D721Med (cell line): ENCODE results near the gene EYA4.

Source experiments
- DNase-seq: peaks from one replicate; pipeline ENCODE4 v3.0.0; 2011; ENCODE audit warnings: low spot score; ENCODE audit not compliant: insufficient read length
- FAIRE-seq: peaks from 2 replicates; lab custom pipeline; 2011; peaks lifted over from hg19 to GRCh38; lab: Jason Lieb, UNC
- TF ChIP-seq, protein P1 (sequence below): IDR thresholded peaks from 2 replicates; pipeline ENCODE4 v1.5.1; 2012; ENCODE audit warnings: mild to moderate bottlenecking, control low read depth; ENCODE audit not compliant: insufficient read depth; ENCODE audit errors: missing control alignments

The EYA4 gene

DNA sequence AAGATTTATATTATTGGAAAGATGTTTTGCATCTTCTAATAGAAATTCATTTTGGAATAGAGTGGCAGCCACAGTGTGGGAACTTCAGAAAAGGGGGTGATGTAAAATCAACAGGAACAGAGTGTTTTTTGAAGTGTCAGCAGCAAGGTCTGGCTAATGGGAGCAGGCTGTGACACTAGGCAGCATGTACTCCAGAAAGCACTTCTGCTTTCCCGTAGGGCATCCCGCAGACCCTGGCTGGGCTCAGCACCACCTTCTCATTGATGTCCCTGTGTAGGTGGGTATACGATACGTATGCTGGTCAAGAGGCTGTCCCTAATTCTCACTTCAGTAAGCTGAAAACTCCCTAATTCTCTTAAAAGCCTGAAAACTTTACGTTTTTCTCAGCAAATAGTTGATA lies 74.7 kb downstream of the EYA4 start:
- DNase-seq: no peak
- no peak for FAIRE-seq
- TF ChIP-seq, protein P1, sequence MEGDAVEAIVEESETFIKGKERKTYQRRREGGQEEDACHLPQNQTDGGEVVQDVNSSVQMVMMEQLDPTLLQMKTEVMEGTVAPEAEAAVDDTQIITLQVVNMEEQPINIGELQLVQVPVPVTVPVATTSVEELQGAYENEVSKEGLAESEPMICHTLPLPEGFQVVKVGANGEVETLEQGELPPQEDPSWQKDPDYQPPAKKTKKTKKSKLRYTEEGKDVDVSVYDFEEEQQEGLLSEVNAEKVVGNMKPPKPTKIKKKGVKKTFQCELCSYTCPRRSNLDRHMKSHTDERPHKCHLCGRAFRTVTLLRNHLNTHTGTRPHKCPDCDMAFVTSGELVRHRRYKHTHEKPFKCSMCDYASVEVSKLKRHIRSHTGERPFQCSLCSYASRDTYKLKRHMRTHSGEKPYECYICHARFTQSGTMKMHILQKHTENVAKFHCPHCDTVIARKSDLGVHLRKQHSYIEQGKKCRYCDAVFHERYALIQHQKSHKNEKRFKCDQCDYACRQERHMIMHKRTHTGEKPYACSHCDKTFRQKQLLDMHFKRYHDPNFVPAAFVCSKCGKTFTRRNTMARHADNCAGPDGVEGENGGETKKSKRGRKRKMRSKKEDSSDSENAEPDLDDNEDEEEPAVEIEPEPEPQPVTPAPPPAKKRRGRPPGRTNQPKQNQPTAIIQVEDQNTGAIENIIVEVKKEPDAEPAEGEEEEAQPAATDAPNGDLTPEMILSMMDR: no peak

DNA sequence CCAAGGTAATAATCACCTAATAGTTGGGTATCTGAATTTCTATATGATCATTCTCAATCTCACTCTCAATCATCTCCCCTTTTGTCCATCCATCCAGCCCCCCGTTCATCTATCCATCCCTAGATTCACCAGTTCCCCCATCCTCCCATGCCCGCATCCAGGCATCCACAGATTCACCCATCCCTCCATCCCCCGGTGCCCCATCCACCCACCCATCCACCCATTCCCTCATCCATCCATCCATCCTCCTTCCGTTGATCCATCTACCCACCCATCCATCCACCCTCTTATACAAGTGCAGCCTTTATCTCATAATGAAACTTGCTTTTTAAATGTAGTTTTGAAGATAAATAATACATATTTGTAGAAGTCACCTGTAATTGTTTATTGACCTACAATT lies 76.5 kb downstream of the EYA4 start:
- TF ChIP-seq, protein P1: no peak
- no peak for FAIRE-seq

DNA sequence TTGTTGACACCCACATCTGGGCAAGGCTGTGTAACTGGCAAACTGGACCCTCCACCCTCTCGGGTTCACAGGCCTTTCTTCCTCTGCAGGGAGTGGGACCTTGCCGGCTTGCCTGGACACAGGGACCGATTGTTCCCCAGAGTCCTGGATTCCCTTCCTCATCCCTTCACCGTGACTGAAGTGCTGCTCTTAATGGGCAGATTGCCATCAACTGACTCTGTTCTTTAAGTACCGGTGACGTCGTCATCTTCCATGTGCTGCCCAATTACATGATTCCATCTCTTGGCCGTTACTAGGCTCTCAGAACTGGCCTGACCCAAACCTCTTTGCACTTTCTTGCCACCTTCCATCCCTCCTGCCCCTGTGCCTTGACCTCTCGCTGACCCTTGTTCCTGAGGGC lies 85.4 kb downstream of the EYA4 start:
- no peak for FAIRE-seq
- TF ChIP-seq, protein P1: no peak
- no peak for DNase-seq

More for the DNA sequence above, 76.5 kb downstream of the EYA4 start:
- DNase-seq: no peak

DNA sequence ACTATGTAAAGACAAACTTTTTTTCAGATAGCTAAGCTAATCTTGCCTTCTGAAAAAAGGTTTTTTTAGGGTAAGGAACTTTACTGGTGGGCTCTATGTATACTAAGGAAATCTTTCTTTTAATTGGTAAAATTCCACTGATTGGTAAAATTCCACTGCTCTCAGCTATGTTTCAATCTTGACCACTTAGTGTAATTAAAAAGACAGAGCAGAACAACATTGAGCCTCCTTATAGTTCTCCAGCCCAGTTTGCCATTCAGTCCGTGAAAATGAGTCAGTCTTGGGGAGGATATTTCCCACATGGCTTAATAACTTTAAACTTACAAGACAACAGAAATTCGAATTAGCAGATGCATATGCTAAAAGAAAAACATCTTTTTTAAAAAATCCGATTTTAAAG lies 92.7 kb downstream of the EYA4 start:
- FAIRE-seq: no peak
- DNase-seq: no peak
- TF ChIP-seq, protein P1: no peak

DNA sequence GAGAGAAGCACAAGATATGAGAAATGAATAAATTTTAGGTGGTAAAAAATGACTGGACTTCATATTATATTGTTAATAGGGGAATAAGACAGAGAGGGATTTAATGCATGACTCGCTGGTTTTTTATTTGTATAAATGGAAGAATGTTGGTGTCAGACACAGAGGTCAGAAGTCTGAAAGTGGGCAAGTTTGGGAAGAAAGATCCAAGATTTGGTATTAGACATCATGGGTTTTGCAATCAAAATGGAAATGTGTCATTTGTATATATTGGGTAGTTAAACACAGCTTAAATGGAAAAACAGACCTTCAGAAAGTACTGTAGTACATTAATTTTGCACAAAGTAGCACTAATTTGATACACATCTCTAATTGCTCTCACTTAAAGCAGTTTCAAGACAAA lies 96.2 kb downstream of the EYA4 start:
- TF ChIP-seq, protein P1: no peak
- FAIRE-seq (no peak), DNase-seq (no peak)

DNA sequence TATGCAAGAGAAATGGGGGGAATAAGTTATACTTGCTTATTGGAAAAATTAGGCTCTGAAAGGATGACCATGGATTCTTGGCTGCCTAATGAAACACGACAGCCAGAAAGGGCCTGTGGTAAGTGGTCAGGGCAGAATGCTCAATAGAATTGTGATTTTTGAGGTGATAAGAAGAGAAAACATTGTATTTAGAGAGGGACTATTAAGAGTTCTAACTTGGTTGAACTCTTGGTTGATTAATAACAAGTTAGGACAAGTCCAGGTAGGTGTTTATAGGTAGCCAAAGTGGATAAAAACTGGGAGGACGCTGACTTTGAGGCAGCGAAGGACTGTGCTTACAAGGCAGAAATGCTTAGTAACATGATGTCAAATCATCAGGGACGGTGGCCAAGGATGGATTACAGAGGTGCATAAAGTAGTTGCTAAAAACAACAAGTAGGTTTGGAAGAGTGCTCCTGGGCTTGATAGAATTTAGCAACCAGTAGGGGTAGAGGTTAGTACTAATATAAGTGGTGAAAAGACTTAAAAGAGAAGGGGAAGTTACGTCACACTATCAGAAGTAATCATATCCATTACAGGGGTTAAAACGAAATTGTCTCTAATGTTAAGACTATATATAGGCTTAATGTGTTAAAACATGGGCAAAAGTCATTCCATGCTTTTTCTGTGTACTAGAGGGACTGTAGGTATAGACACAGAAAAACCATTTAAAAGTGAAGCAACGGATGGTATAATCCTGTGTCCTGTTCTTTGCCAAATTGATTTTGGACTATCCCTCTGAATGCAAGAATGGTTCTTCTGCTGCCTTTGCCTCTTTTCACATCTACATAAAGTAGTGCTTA lies 98.6 kb downstream of the EYA4 start:
- DNase-seq: no peak
- no peak for FAIRE-seq
- TF ChIP-seq, protein P1: no peak

DNA sequence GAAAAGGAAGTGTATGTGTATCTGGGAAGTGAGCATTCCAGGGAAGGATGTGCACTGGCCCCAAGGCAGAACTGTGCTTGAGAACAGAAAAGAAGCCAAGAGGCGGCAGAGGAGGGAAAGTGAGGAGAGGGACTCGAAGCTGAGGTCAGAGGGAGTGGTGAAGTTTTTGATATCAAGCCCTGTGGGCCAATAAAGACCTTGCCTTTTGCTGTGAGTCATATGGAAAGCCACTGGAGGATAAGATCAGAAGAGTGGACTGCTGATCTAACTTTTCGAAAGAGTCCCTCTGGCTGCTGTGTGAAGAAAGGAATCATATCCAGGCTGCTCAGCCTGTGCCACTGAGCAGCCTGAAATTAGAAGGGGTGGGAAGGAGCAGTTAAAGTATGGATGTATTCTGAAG lies 99.4 kb downstream of the EYA4 start:
- FAIRE-seq (no peak), DNase-seq (no peak)
- TF ChIP-seq, protein P1: no peak
